HG03520 (cell line): Measurements from ENCODE around the gene DYNC1LI1.
"Not testable (repeated sequence)": the region's sequence is repeated elsewhere in the genome, so short reads cannot be mapped to it uniquely, and the experiment has no call there.

Source experiments
- ATAC-seq: cut with Tn5 transposase; IDR thresholded peaks from one replicate; pipeline ENCODE4 v1.9.1; 2021; ENCODE audit warnings: mild to moderate bottlenecking, moderate library complexity; ENCODE audit not compliant: unreplicated experiment

The DYNC1LI1 gene

DNA sequence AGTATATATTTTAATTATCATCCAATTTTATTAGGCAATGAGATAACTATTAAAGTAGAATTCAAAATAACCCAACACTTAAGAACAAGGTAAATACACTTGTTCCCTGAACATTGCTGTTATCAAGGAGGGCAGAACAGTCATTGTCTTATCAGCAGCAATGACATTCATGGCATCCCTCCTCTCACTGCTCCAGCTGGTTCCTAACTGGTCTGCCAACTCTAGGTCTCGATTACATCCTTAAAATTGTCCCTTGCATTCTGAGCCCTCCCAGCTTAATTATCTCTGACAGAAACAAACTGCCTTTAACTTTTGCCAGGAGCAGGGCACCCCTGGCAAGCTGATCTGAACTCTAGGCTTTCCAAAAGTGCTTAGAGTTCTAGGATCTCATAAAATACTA is 14.0 kb upstream of the DYNC1LI1 start:
- ATAC-seq = no peak

DNA sequence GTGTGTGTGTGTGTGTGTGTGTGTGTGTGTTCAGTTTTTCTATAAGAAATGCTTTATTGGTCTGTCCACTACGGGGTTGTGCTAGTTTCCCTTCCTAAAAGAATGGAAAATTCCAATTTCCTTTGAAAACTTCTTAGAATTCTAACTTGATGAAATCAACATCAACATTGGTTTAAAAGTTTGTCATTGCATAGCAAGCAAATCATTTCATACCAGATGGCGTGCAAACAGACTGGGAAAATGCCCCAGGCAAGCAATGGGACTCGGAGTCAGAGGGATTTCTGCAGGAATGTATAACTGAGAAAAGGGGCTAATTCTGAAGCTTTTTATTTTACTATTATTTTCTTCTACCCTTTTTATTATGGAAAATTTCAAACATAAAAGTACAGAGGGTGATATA is 13.1 kb upstream of the DYNC1LI1 start:
- ATAC-seq = no peak

DNA sequence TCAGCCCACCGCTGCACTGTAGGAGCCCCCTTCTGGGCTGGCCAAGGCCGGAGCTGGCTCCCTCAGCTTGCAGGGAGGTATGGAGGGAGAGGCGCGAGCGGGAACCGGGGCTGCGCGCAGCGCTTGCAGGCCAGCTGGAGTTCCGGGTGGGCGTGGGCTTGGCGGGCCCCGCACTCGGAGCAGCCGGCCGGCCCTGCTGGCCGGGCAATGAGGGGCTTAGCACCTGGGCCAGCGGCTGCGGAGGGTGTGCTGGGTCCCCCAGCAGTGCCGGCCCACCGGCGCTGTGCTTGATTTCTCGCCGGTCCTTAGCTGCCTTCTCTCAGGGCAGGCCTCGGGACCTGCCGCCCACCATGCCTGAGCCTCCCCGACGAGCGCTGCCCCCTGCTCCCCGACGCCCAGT is 8.0 kb upstream of the DYNC1LI1 start:
- not testable (repeated sequence) for ATAC-seq

DNA sequence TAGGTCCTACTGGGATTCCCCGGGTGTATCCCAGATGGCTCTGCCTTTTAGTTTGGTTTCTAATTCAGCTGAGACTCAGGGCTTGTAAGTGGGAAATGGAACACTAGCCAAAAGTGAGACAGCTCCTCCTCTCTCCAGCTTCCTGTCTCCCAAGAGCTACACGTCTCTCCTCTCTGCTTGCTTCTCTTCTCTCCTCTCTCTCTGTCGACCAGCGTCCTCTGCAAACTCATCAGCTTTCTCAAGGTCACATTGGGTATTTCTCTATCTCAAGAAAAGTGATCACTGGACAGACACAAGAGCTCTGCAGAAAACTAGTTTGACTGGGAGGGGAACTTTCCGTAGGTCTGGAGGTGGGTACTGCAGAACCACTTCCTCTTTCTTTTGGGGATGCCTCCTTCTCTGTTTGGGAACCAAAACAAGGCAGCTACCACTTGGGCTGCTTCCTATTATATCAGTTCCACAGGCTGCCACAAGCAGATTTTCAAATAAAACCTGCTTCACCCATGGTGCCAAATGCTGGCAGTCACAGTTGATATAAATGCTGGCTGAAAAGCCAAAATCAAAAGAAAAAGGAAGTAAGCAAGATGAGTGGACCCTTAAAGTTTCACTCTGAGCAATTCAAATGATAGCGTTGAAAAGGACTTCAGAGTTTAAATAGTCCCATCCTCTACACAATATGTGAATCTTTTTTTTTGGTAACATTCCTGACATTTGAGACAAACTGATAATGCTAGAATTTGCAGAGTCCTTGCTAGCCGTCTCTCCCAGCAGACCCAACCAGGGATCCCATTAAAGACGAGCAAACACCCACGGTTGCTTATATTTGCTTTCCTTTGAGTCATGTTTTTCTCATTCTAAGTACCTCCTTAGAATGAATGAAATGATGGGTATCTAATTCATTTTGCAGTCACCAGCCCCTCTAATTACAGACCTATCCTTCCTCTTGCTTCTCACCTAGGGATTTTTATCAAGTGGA is 7.2 kb upstream of the DYNC1LI1 start:
- ATAC-seq = peak; percentile 95

DNA sequence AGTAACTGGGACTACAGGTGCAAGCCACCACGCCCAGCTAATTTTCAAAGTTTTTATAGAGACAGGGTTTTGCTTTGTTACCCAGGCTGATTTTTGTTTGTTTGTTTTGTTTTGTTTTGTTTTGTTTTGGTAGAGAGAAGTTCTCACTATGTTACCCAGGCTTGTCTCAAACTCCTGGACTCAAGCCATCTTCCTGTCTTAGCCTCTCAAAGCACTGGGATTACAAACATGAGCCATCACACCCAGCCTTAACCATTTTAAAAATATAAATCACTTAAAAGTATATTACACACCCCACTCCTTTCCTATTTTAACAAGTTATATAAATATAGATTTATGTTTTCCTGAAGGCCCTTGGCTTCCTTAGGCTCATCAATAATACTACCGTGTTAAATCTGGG is 6.5 kb upstream of the DYNC1LI1 start:
- no peak for ATAC-seq

DNA sequence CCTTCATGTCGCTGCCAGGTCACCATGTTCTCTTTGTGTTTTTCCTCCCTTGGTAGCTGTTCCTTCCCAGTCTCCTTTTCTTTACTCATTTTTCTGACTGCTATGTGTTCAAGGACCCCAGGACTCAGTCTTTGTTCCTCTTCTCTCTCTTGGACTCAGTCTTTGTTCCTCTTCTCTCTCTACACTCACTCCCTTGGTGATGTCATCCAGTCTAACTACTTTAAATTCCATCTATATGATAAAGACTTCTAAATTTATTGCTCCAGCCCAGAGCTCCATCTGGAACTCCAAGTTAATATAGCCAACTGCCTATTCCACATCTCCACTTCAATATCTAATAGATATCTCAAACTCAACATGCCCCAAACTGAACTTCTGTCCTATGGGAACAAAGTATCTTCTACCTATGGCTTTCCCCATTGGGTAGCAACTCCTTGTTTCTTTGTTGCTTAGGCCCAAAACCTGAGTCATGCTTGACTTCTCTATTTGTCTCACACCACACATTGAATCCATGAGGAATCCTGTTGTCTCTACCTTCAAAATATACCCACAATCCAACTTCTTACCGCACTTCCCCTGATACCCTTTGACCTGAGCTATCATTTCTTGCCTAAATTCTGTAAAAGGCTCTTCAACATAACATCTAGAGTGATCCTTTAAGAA is 4.9 kb upstream of the DYNC1LI1 start:
- ATAC-seq = no peak

DNA sequence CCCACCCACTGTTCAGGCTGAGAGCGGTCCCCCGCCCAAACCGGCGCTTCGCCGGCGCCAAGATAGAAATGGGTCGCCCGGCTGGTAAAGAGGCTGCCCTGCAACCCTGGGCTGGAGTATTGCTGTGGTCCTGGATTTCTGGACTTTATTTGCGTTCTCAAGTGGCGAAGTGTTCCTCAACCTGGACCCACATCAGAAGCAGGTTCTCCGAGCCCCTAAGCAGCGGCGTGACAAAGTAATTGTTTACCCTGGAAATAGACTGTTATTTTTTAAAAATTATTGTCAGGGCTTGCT is 481 bp upstream of the DYNC1LI1 start:
- no peak for ATAC-seq

DNA sequence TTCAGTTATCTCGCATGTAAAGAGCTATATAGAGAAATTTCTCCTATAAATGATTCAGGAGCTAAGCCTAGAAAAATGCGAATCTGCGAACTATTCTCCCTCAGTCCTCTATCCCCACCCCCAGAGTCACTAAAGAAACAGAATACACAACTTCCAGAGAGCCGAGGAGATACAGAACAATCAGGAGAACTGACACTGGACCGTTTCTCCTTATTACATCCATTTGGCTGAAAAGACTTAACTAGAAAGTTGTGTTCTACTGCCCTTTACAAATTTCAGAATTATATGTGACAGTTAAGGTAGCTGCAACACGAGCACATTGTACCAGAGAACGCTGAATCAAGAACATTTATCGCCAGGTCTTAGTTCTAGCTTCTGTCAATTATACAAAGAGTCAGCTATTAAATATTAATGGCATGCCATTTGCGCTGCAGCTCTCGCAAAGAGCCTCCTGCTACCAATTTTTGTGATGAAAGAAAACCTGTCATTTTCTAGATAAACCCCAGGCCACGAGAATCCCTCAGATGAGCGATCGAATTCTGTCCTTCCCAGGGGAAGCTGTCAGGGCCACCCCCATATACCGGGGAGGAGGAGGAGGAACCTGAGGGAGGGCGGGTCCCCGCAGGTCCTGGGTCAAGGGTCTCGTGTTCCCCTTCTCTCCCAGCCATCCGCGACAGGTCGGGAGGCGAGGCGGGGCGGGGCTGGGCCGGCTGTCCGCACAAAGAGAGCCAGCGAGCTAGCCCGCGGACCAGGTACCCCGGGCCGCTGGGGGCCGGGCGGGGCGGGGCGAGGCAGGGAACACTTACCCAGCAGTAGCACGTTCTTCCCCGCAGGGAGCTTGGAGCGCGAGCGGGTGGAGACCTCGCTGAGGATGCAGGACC is 878 bp downstream of the DYNC1LI1 start:
- ATAC-seq = peak; percentile 35

DNA sequence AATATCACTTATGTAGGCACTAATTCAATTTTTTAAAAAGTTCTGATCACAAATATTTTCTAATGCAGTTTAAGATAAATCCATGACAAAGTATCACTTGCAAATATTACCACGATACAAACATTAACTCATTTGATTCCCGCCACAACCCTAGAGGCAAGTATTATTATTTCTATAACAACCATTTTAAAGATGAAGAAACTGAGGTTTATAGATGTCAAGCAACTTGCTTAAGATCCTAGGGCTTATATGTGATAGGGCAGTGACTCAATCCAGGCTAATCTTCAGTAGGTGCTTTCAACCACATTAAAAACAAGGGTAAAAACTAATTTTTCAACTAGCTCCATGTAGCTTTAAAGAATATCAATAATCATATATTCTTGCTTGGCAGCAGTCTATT is 1.7 kb downstream of the DYNC1LI1 start:
- no peak for ATAC-seq

DNA sequence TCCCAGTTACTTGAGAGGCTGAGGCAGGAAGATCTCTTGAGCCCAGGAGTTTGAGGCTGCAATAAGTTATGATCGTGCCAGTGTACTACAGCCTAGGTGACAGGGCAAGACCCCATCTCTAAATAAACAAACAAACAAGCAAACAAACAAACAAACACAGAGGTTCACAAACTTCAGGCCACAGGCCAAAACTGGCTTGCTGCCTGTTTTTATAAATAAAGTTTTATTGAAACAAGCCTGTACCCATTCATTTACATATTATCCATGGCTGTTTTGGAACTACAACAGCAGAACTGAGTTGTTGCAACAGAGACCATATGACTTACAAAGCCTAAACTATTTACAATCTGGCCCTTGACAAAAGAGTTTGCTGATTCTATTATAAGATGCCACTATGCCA is 6.5 kb downstream of the DYNC1LI1 start:
- no peak for ATAC-seq

DNA sequence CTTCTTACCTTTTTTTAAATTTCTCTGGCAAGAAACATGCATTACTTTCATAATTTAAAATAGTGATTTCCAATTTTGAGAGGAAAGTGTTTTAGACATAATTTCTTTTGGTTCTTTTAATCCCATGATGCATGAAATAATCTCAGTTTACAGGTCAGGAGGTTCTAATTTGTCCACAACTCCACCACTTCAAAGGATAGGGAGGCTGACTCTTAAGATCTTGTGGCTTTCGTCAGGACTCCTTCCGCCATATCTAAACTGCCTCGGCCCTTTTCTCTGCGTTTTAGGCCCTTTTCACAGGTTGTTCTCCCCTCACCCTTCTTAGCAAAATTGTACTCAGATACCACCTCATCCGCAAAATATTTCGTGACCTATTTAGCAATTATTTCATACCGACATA is 8.0 kb downstream of the DYNC1LI1 start:
- no peak for ATAC-seq

DNA sequence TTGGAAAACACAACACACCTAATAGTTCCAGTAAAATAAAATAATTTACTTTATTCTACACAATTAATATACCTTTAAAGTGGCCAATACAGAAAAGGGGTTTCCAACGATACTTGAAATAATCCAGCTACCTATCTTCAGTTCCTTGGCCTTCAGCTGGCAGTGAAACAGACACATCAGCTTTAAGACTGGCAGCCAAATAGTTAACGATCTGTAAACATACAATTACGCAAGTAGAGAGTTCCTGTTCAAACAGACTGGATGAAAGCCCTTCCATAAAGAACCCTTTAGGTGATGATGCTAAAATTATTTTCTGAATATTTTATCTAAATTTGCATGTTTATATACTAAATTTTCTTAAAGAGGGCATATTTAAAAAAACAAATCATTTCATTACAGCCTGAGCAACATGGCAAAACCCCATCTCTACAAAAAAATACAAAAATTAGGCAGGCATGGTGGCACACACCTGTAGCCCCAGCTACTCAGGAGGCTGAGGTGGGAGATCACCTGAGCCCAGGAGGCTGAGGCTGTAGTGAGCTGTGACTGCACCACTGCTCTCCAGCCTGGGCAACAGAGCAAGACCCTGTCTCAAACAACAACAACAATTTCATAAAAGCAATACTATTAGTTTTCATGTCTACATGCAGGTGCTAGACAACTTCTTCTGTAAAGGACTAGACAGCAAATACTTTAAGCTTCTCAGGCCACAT is 12.9 kb downstream of the DYNC1LI1 start:
- no peak for ATAC-seq

DNA sequence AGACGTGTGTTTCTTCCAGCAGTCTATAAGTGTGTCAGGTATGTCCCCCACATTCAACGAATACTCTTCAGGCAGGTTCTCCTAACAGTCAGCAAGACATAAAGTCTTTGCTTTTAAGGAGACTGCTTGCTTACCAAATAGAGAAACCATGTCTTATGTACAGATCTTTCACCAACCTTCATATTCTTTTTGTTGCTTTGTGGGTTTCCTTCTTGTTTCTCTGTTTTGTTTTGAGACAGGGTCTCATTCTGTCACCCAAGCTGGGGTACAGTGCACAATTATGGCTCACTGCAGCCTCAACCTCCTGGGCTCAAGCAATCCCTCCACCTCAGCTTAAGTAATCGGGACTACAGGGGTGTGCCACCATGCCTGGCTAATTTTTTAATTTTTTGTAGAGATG is 14.3 kb downstream of the DYNC1LI1 start:
- no peak for ATAC-seq

DNA sequence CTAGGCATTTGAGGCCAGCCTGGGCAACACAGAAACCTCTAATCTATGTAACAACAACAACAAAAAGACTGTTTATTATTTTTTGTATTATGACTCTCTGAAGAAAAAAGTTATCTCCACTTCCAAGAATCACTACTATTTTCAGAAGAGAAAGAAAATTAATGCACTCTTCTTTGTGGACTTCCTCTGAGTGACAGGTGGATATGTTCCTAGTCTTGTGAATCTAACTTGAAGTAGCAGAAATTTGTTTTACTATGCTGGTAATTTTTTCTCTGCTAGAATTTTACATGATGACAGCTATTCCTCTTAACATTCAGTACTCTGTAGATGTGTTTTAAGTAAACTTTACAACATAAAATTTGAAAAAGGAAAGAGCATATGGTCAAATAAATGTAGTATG is 16.7 kb downstream of the DYNC1LI1 start:
- ATAC-seq = no peak

DNA sequence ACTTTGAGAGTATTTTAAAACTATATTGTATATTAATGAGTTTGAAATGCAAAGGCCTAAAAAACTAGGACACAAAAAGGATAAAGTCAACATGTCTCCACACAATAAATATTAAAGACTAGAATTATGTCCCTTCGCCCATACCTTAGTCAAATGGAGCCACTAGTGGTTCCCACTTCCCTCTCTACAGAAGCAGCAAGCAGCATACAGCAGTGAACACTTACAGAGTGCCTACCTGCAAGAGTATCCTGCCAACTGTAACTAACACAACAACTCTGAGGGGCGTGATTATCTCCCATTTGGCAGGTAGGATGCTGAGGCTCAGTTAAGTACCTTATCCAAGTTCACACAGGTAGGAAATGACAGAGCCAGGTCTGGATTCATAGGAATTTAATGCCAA is 17.2 kb downstream of the DYNC1LI1 start:
- no peak for ATAC-seq

DNA sequence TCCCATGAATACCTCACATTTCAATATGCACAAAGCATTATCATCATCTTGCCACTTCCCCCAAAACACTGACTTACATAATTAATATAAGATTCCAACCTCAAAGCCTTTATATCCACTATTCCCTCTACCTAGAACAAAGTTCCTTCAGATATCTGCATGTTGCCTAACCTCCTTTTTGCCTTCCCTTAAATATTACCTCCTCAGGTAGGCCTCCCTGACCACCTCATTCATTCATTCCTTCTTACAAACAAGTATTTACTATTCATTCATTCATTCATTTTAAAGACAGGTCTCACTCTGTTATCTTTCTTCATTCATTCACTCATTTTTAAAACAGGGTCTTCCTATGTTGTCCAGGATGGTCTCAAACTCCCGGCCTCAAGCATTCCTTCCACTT is 18.6 kb downstream of the DYNC1LI1 start:
- ATAC-seq = no peak

DNA sequence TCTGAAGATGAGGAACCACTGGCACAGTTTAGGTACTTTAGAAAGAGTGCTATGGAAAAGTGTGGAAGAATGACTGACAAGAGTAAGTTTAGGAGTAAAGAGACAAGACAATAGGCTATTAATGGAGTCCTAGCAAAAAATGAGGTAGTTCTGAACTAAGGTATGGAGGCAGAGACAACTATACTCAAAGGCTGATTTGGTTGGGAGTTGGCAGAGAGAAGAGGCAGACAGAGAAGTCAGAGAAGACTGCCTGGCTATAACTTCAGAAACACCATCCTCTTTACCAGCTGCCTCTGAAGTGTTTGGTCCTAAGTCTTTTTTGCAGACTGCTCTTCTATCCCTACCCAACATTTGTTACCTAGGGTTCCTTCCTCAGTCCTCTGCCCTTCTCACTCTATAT is 19.2 kb downstream of the DYNC1LI1 start:
- ATAC-seq = no peak

DNA sequence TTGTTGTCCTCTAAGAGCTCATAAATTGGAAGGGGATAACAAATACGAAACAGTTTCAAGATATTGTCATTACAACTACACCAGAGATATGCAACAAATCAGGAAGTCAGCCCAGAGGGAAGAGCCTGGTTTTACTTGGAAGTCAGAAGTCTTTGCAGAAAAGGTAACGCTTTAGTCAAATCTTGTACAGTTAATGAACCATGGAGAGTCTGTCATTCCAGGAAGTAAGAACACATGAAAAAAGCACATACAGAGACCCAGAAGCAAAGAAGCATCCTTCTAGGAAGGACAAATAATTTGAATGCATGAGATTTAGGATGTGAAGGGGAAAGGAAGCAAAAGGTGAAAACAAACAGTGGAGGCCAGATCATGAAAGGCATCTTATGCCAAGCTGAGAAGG is 19.6 kb downstream of the DYNC1LI1 start:
- no peak for ATAC-seq

DNA sequence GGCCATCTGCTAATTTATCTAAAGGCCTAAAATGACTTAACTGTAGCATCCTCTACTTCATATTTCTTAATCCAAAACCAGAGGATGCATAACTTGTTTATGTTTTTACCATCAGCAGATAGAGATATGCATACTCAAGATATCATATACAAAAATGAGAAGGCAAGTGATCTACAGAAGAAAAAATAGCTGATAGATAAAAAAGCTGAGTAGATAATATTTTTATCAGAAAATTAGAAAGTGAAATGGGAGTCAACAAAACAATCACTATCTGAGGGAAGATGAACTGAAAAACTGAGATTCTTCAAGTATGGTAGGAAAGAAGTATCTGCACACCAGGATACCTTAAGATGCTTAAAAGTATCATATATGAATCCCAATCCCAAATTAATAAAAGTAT is 25.4 kb downstream of the DYNC1LI1 start:
- no peak for ATAC-seq

DNA sequence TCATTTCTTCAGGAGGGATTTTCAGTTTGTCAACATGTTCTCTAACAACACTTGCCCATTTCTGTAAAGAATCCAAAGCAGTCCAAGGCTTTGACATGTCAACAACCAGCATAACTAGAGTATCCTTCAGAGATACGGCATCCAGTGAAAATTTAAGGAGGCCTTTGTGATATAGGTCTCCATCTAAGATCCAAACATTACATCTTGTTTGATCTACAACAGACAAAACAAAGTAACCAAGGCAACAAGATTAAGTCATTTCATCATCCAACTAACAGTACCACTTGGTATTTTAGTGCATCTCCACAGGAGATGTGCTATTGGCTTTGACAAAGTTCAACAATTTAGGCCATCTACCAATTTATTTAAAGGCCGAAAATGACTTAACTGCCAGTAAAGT is 25.8 kb downstream of the DYNC1LI1 start:
- ATAC-seq = no peak

DNA sequence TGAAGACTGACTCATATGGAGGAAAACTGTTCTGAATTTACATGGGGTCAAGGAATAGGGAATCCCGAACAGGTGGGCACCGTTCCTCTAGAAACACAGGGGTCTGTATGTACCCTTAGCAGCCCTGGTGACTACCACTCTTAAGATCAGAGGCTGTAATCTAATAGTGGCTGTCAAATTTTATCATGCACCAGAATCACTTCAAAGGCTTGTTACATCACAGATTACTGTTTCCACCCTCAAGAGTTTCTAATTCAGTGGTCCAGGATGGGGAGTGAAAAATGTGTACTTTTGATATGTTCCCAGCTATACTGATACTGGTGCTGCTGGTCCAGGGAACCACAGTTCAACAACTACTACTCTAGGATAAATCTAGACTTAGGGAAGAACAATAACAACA is 27.9 kb downstream of the DYNC1LI1 start:
- no peak for ATAC-seq
